Measurements from ENCODE around the gene ACTL8. TPM values are rescaled to one million over a fixed set of nuclear protein-coding genes. Genes with fewer than 3 reads are reported as not detected.

ACTL8 gene
- total RNA-seq, 1 donor from 2014 or later, result not detected

DNA sequence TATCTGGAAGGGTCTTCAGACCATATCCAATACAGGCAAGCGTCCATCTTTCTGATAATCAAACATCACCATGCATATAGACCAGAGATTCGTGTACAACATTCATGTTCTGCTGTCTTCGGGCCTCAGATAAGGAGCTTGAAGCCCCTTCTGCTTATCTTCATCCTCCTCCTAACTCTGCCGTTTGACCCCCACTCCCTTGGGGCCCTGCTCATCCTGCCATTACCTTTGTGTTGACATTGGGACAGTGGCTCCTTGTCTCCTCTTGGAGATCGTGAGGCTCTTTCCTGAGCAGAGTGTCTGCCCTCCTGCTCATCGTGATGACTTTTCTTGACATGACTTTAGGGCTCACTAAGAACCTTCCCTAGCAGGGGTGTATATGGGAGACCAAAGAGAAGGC, 37.3 kb downstream of the ACTL8 start:
- no peak for DNase-seq (ENCODE audit: low spot score, unreplicated experiment)
- no peak overlapping the region for H3K4me3 Mint-ChIP-seq (ENCODE audit: low read depth)
- no peaks in the 10 kb centered on the region for H3K9me3 Mint-ChIP-seq (ENCODE audit: low read depth)
- TF ChIP-seq, protein P1, sequence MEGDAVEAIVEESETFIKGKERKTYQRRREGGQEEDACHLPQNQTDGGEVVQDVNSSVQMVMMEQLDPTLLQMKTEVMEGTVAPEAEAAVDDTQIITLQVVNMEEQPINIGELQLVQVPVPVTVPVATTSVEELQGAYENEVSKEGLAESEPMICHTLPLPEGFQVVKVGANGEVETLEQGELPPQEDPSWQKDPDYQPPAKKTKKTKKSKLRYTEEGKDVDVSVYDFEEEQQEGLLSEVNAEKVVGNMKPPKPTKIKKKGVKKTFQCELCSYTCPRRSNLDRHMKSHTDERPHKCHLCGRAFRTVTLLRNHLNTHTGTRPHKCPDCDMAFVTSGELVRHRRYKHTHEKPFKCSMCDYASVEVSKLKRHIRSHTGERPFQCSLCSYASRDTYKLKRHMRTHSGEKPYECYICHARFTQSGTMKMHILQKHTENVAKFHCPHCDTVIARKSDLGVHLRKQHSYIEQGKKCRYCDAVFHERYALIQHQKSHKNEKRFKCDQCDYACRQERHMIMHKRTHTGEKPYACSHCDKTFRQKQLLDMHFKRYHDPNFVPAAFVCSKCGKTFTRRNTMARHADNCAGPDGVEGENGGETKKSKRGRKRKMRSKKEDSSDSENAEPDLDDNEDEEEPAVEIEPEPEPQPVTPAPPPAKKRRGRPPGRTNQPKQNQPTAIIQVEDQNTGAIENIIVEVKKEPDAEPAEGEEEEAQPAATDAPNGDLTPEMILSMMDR (IDR thresholded peaks at IDR 0.05; ENCODE audit: unreplicated experiment), result no peak
- H3K36me3 Mint-ChIP-seq (ENCODE audit: insufficient read depth), result no peaks in the 10 kb centered on the region
- H3K27me3 Mint-ChIP-seq, result peaks cover 33% of the 10 kb centered on the region
- no peak overlapping the region for H3K27ac Mint-ChIP-seq
- H3K4me1 Mint-ChIP-seq (ENCODE audit: low read depth), result no peaks in the 10 kb centered on the region

DNA sequence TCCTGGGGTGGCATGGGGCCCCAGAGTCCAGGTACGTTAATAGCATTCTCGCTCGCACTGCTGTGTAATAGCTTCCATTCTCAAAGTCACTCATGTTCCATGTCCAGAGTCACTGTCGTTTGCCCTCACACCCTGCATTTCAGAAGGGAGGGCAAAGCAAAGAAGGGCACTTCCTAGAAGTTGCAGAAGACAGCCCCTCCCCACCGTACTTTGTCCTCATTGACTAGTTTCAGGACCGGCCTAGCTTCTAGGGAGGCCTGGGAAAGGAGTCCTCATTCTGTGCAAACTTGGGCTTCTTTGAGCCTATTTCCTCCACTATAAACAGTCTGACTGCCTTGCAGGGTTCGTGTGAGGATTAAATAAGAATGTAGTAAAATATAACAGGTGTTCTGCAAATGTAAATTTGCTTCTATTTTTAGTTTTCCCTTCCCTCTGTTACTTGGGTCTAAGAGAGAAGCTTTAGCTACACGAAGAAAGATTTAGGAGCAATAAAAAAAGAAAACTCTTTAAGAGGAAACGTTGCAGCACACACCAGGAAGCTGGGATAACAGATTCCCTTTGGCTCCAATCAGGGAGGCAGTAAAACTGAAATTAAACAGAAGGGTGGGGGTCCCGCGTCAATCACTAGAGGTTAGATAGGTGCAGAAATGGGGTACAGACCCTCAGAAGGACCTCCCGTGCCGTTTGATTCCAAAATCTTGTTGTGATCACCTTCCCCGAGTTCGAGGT, 40.1 kb downstream of the ACTL8 start:
- no peak for DNase-seq (ENCODE audit: low spot score, unreplicated experiment)
- no peak overlapping the region for H3K27ac Mint-ChIP-seq
- no peaks in the 10 kb centered on the region for H3K9me3 Mint-ChIP-seq (ENCODE audit: low read depth)
- peaks cover 54% of the 10 kb centered on the region for H3K27me3 Mint-ChIP-seq
- H3K4me3 Mint-ChIP-seq (ENCODE audit: low read depth), result no peak overlapping the region
- TF ChIP-seq, protein P1 (IDR thresholded peaks at IDR 0.05; ENCODE audit: unreplicated experiment), result no peak
- H3K4me1 Mint-ChIP-seq (ENCODE audit: low read depth), result no peaks in the 10 kb centered on the region
- no peaks in the 10 kb centered on the region for H3K36me3 Mint-ChIP-seq (ENCODE audit: insufficient read depth)

DNA sequence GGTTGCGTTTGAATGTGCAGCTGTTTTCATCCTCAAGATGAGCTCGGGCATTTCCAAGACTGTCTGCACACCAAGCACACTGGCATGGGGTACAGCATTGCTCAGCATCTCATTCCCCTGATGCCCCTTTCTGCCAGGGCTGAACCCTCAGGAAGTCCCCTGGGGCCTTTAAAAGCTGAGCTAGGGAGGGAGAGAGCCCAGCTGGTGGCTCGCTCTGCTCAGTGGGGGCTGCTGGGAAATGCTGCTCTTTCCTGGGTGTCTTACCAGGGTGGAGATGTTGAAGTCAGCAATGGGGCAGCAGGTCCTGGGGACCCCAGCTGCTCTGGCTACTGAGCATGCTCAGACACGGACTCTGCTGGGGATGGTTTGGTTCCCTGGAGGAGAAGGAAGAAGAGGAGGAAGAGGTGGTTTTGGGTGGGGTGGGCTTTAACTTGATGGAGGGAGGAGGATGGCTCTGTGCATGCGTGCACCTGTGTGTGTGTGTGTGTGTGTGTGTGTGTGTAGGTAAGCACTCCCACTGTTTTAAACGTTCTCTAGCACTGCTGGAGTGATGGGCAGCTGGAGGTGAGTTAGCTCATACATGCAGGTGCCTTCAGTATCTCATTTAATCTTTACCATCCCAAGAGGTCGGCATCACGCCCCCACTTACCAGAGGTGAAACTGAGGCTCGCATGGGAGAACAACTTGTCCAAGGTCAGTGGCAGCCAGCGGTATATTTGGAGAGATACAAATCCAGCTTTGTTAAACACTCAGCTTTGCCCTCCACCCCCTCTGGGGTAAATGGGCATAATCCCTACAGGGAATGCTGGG, 40.9 kb downstream of the ACTL8 start:
- H3K4me3 Mint-ChIP-seq (ENCODE audit: low read depth), result no peak overlapping the region
- H3K27ac Mint-ChIP-seq, result no peak overlapping the region
- TF ChIP-seq, protein P1 (IDR thresholded peaks at IDR 0.05; ENCODE audit: unreplicated experiment), result no peak
- H3K4me1 Mint-ChIP-seq (ENCODE audit: low read depth), result no peaks in the 10 kb centered on the region
- no peaks in the 10 kb centered on the region for H3K36me3 Mint-ChIP-seq (ENCODE audit: insufficient read depth)
- no peaks in the 10 kb centered on the region for H3K9me3 Mint-ChIP-seq (ENCODE audit: low read depth)
- no peak for DNase-seq (ENCODE audit: low spot score, unreplicated experiment)
- peaks cover 57% of the 10 kb centered on the region for H3K27me3 Mint-ChIP-seq

DNA sequence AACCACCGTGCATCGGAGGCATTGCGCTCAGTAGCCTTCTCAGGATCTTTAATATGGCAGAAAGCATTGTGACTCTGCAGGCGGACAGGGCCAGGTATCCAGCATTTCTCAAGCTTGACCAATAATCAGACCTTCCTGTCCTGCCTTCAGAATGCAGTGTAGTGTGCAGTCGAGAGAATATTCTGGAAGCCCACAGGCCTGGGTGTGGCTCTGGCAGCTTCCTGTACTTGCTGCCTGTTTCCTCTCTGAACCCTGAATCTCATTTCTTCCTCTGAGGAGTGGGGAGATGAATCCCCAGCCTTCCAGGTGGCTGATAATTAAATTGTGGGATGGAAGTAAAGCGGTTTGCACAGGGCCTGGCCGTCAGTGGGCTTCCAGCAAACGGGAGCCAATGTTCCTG, 42.3 kb downstream of the ACTL8 start:
- no peaks in the 10 kb centered on the region for H3K4me1 Mint-ChIP-seq (ENCODE audit: low read depth)
- peaks cover 57% of the 10 kb centered on the region for H3K27me3 Mint-ChIP-seq
- no peak for DNase-seq (ENCODE audit: low spot score, unreplicated experiment)
- no peak overlapping the region for H3K27ac Mint-ChIP-seq
- TF ChIP-seq, protein P1 (IDR thresholded peaks at IDR 0.05; ENCODE audit: unreplicated experiment), result no peak
- H3K9me3 Mint-ChIP-seq (ENCODE audit: low read depth), result no peaks in the 10 kb centered on the region
- H3K36me3 Mint-ChIP-seq (ENCODE audit: insufficient read depth), result no peaks in the 10 kb centered on the region
- H3K4me3 Mint-ChIP-seq (ENCODE audit: low read depth), result no peak overlapping the region

- TF ChIP-seq, protein P1 (IDR thresholded peaks at IDR 0.05; ENCODE audit: unreplicated experiment), result no peak
- no peak for DNase-seq (ENCODE audit: low spot score, unreplicated experiment)
- Mint-ChIP-seq H3K27ac (no peak overlapping the region), H3K27me3 (peaks cover 52% of the 10 kb centered on the region), H3K36me3 (ENCODE audit: insufficient read depth) (no peaks in the 10 kb centered on the region), H3K9me3 (ENCODE audit: low read depth) (no peaks in the 10 kb centered on the region), H3K4me1 (ENCODE audit: low read depth) (no peaks in the 10 kb centered on the region), H3K4me3 (ENCODE audit: low read depth) (no peak overlapping the region)
Measured at GRCh38 chr1:17798011-17798410, 42.9 kb downstream of the ACTL8 start.

Data from progenitor cell of endocrine pancreas (in vitro differentiated cells).